SK-N-SH (cell line): ENCODE measurements around the gene SLC45A1. TPM values are rescaled to one million over a fixed set of nuclear protein-coding genes. Genes with fewer than 3 reads are reported as not detected.

Experiments
- CTCF ChIA-PET: fragments of 300-600, 350-600 bp; formaldehyde crosslinking; extraction: SDS; loops from one replicate; lab custom pipeline; 2021; lab: Yijun Ruan, JAX
- POLR2A ChIA-PET: fragments of 350-600 bp; sonication (Branson Sonifier 250); formaldehyde crosslinking; extraction: SDS; loops from one replicate; lab custom pipeline; 2020; ENCODE audit warnings: antibody characterized with exemption, inconsistent platforms; lab: Yijun Ruan, JAX
- DNase-seq: peaks from one replicate; pipeline ENCODE4 v3.0.0; 2012
- H2AFZ ChIP-seq: fragments of 200-600 bp; sonication (generic); 2 replicates; pipeline ENCODE4 v1.8.1; 2016; ENCODE audit warnings: antibody characterized with exemption, mild to moderate bottlenecking, low read depth
- H3F3A ChIP-seq: fragments of 200-600 bp; sonication (generic); replicated peaks from 2 replicates; pipeline ENCODE3; 2016; ENCODE audit warnings: antibody characterized with exemption, mild to moderate bottlenecking; ENCODE audit not compliant: insufficient read depth
- H3K27ac ChIP-seq, 2 experiments: fragments of 200-500 bp in 1 of 2; fragments of 200-600 bp in 1 of 2; sonication (Bioruptor generic) in 1 of 2; sonication (generic), shearing (Covaris generic) in 1 of 2; 2 replicates each; pipeline versions ENCODE4 v1.5.1 to v1.6.1; 2014 to 2016; ENCODE audit warnings: low read depth in 2 of 2, inconsistent platforms in 1 of 2, low read length in 1 of 2, mild to moderate bottlenecking in 1 of 2, mixed read lengths in 1 of 2
- H3K27me3 ChIP-seq: fragments of 200-600 bp; sonication (generic), shearing (Covaris generic); 2 replicates; pipeline ENCODE4 v1.6.1; 2016; ENCODE audit warnings: mixed run types; ENCODE audit not compliant: insufficient read depth
- H3K36me3 ChIP-seq, 2 experiments: fragments of 200-500 bp in 1 of 2; fragments of 200-600 bp in 1 of 2; sonication (Bioruptor generic) in 1 of 2; sonication (generic) in 1 of 2; replicated peaks in 1 of 2; 2 replicates each; pipeline versions ENCODE3 to v1.5.1; 2014 to 2016; ENCODE audit warnings: low read length in 1 of 2, mild to moderate bottlenecking in 1 of 2; ENCODE audit not compliant: insufficient read depth in 2 of 2, control insufficient read depth in 1 of 2
- H3K4me1 ChIP-seq, 2 experiments: fragments of 200-500 bp in 1 of 2; fragments of 200-600 bp in 1 of 2; sonication (Bioruptor generic) in 1 of 2; sonication (generic), shearing (Covaris generic) in 1 of 2; 2 replicates each; pipeline versions ENCODE4 v1.5.1 to v1.6.1; 2014 to 2016; ENCODE audit warnings: low read depth in 1 of 2, low read length in 1 of 2, mixed run types in 1 of 2; ENCODE audit not compliant: insufficient read depth in 2 of 2, control insufficient read depth in 1 of 2
- H3K4me2 ChIP-seq: fragments of 200-600 bp; sonication (generic), shearing (Covaris generic); 2 replicates; pipeline ENCODE4 v1.6.1; 2017; ENCODE audit warnings: mixed run types
- H3K4me3 ChIP-seq, 2 experiments: fragments of 200-500 bp in 1 of 2; fragments of 200-600 bp in 1 of 2; sonication (Bioruptor generic) in 1 of 2; sonication (generic), shearing (Covaris generic) in 1 of 2; 2 replicates each; pipeline versions ENCODE4 v1.5.1 to v1.8.1; 2014 to 2016; ENCODE audit warnings: low read depth in 2 of 2, inconsistent platforms in 1 of 2, low read length in 1 of 2, mild to moderate bottlenecking in 1 of 2, mixed read lengths in 1 of 2, moderate library complexity in 1 of 2
- H3K79me2 ChIP-seq: fragments of 200-600 bp; sonication (generic); 2 replicates; pipeline ENCODE4 v1.8.1; 2017; ENCODE audit warnings: mild to moderate bottlenecking; ENCODE audit not compliant: insufficient read depth
- H3K9ac ChIP-seq: fragments of 200-600 bp; sonication (generic); 2 replicates; pipeline ENCODE4 v1.6.1; 2017; ENCODE audit warnings: mixed run types
- H3K9me2 ChIP-seq: fragments of 200-600 bp; sonication (generic); 2 replicates; pipeline ENCODE4 v1.6.1; 2017; ENCODE audit warnings: mixed run types
- H3K9me3 ChIP-seq: fragments of 200-600 bp; sonication (generic); 2 replicates; pipeline ENCODE4 v1.6.1; 2017; ENCODE audit warnings: mixed run types, mild to moderate bottlenecking, moderate library complexity
- H4K20me1 ChIP-seq: fragments of 200-600 bp; sonication (generic); 2 replicates; pipeline ENCODE4 v1.6.1; 2017; ENCODE audit warnings: mild to moderate bottlenecking, mixed run types; ENCODE audit not compliant: insufficient read depth
- ELF1 ChIP-seq: IDR thresholded peaks from 2 replicates; pipeline ENCODE4 v1.4.0; 2012
- EP300 ChIP-seq, 2 experiments: IDR thresholded peaks; 2 replicates each; pipeline versions ENCODE4 v1.4.0 to v1.6.1; 2012; ENCODE audit warnings: borderline replicate concordance in 1 of 2, low read depth in 1 of 2, low read length in 1 of 2
- FOXJ3 ChIP-seq: sonication (generic); formaldehyde crosslinking; IDR thresholded peaks from 2 replicates; pipeline ENCODE4 v1.5.1; 2020; ENCODE audit warnings: mild to moderate bottlenecking, missing genetic modification reagents
- GABPA ChIP-seq: IDR thresholded peaks from 2 replicates; pipeline ENCODE4 v1.4.0; 2012; ENCODE audit warnings: low read depth, mild to moderate bottlenecking
- JUND ChIP-seq: IDR thresholded peaks from 2 replicates; pipeline ENCODE4 v1.4.0; 2012
- MXI1 ChIP-seq: IDR thresholded peaks from 2 replicates; pipeline ENCODE4 v1.6.1; 2012; ENCODE audit warnings: mild to moderate bottlenecking, low read depth, low read length, improper control_type of control experiment
- POLR2AphosphoS5 ChIP-seq: IDR thresholded peaks from 2 replicates; pipeline ENCODE4 v1.6.1; 2012; ENCODE audit warnings: low read depth, low read length
- RAD21 ChIP-seq: IDR thresholded peaks from 2 replicates; pipeline ENCODE4 v1.6.1; 2012; ENCODE audit warnings: mild to moderate bottlenecking, low read length
- SIN3A ChIP-seq: IDR thresholded peaks from 2 replicates; pipeline ENCODE4 v1.6.1; 2012; ENCODE audit warnings: low read depth, mild to moderate bottlenecking, low read length, moderate library complexity, borderline replicate concordance
- SMC3 ChIP-seq: IDR thresholded peaks from 2 replicates; pipeline ENCODE4 v1.6.1; 2012; ENCODE audit warnings: low read depth, low read length, improper control_type of control experiment
- WGBS: methylation state at CpG from one replicate; pipeline ENCODE4 v1.1.6; 2017; ENCODE audit warnings: low lambda C conversion rate; 5-methylcytosine and 5-hydroxymethylcytosine counted together
- polyA plus RNA-seq, 3 experiments: library from polyadenylated mRNA; depleted of rRNA; stranded (reverse); fragments of >200 nt; gene quantifications; 2 replicates each; pipeline ENCODE4 v1.2.3, GENCODE V29; 2012
- TF ChIP-seq, protein P1 (sequence below): IDR thresholded peaks from 2 replicates; pipeline ENCODE4 v1.4.0; 2012; ENCODE audit warnings: low read depth, borderline replicate concordance
- TF ChIP-seq, protein P2 (sequence below): fragments of 150-350 bp; IDR thresholded peaks from 2 replicates; pipeline ENCODE4 v1.6.1; 2017; ENCODE audit warnings: antibody characterized with exemption, low read length, low read depth, borderline replicate concordance

The SLC45A1 gene
- polyA plus RNA-seq, 1 of the 3 experiments (the other 2 are of a cell fraction), result 2.5 TPM

GRCh38 chr1:8345621-8346415, 27.9 kb downstream of the SLC45A1 start:
- Histone ChIP-seq H3K4me1 (peaks cover 5 to 6% of the 10 kb centered on the region in 2 experiments; a peak in 2 of 4 replicates), H2AFZ (no peak overlapping the region), H3K36me3 (no peaks in the 10 kb centered on the region), H3K27me3 (no peaks in the 10 kb centered on the region), H3K79me2 (no peaks in the 10 kb centered on the region), H4K20me1 (no peaks in the 10 kb centered on the region), H3K4me3 (no peak overlapping the region), H3K9me3 (no peaks in the 10 kb centered on the region), H3K9me2 (no peaks in the 10 kb centered on the region), H3K9ac (no peak overlapping the region), H3F3A (no peaks in the 10 kb centered on the region), H3K4me2 (no peak overlapping the region), H3K27ac (no peak overlapping the region)
- POLR2A ChIA-PET, result no interaction called here
- CTCF ChIA-PET, result interaction anchor here (1.5 to 2.1 kb wide), 4 partner anchors 31 to 371 kb away, joined by 3 to 12 read pairs (median 6); no protein-coding TSS in a partner anchor
- 84% methylated on average over 11 of the region's 18 CpGs for WGBS
- no peak for DNase-seq
- TF ChIP-seq JUND, result no peak
- TF ChIP-seq FOXJ3, result no peak
- TF ChIP-seq, protein P1, sequence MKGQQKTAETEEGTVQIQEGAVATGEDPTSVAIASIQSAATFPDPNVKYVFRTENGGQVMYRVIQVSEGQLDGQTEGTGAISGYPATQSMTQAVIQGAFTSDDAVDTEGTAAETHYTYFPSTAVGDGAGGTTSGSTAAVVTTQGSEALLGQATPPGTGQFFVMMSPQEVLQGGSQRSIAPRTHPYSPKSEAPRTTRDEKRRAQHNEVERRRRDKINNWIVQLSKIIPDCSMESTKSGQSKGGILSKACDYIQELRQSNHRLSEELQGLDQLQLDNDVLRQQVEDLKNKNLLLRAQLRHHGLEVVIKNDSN, result no peak
- TF ChIP-seq POLR2AphosphoS5, result no peak
- TF ChIP-seq ELF1, result no peak
- TF ChIP-seq MXI1, result no peak
- no peak for TF ChIP-seq SMC3
- TF ChIP-seq, protein P2, sequence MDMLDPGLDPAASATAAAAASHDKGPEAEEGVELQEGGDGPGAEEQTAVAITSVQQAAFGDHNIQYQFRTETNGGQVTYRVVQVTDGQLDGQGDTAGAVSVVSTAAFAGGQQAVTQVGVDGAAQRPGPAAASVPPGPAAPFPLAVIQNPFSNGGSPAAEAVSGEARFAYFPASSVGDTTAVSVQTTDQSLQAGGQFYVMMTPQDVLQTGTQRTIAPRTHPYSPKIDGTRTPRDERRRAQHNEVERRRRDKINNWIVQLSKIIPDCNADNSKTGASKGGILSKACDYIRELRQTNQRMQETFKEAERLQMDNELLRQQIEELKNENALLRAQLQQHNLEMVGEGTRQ, result no peak

- H3K9me2 ChIP-seq, result no peaks in the 10 kb centered on the region
- ChIA-PET POLR2A (no interaction called here), CTCF (interaction anchor here (0.6 to 4.9 kb wide), 6 partner anchors 33 to 372 kb away, joined by 3 to 37 read pairs (median 10); no protein-coding TSS in a partner anchor)
- H2AFZ ChIP-seq, result no peak overlapping the region
- no peaks in the 10 kb centered on the region for H4K20me1 ChIP-seq
- TF ChIP-seq EP300 (IDR thresholded peaks at IDR 0.05; ENCODE audit: borderline replicate concordance in 1 of 2, low read depth in 1 of 2, low read length in 1 of 2), result no peak
- TF ChIP-seq GABPA, result no peak
- TF ChIP-seq SIN3A, result no peak
- TF ChIP-seq RAD21, result no peak
- peaks cover 0 to 5% of the 10 kb centered on the region in 2 experiments for H3K36me3 ChIP-seq
- H3K9ac ChIP-seq, result no peak overlapping the region
- no peak overlapping the region; a peak in 1 of 4 replicates for H3K27ac ChIP-seq
- H3K79me2 ChIP-seq, result no peaks in the 10 kb centered on the region
- no peaks in the 10 kb centered on the region for H3K9me3 ChIP-seq
- H3F3A ChIP-seq, result no peaks in the 10 kb centered on the region
- no peak overlapping the region for H3K4me3 ChIP-seq
- DNase-seq, result no peak
- WGBS, result 95% methylated on average over 3 of the region's 15 CpGs
- H3K4me2 ChIP-seq, result no peak overlapping the region
- H3K27me3 ChIP-seq, result no peaks in the 10 kb centered on the region
- H3K4me1 ChIP-seq, result peaks cover 5 to 6% of the 10 kb centered on the region in 2 experiments; a peak in 2 of 4 replicates
These were observed 29.7 kb downstream of the SLC45A1 start for GRCh38 chr1:8347635-8348034.
